ENCODE results near the gene FRMD1. TPM values are rescaled to one million over a fixed set of nuclear protein-coding genes. Genes with fewer than 3 reads are reported as not detected.

FRMD1 gene
- total and polyA plus RNA-seq, 2 donors (not counting 3 experiments of a cell fraction or from before 2014, with no cell fraction given): not detected

GRCh38 chr6:168004945-168005344 lies 74.1 kb downstream of the FRMD1 start:
- Histone ChIP-seq H3K27me3 (ENCODE audit: control insufficient read depth in 2 of 2, insufficient read depth in 2 of 2, low read length in 2 of 2) (no peaks in the 10 kb centered on the region), H3K36me3 (ENCODE audit: control insufficient read depth in 2 of 2, extremely low read depth in 1 of 2, insufficient read depth in 2 of 2, low read length in 2 of 2) (no peaks in the 10 kb centered on the region), H3K27ac (ENCODE audit: insufficient read depth, low read depth, low read length) (no peak overlapping the region), H3K4me1 (ENCODE audit: control insufficient read depth, extremely low read depth, insufficient read depth, low read length) (peaks cover 27% of the 10 kb centered on the region), H4K20me1 (replicated peaks; ENCODE audit: control insufficient read depth, extremely low read depth, insufficient read depth, low read length) (no peaks in the 10 kb centered on the region), H3K9me3 (replicated peaks; ENCODE audit: control insufficient read depth, insufficient read depth, low read length) (no peaks in the 10 kb centered on the region), H2AFZ (ENCODE audit: low read depth, low read length) (no peak overlapping the region), H3K79me2 (ENCODE audit: control insufficient read depth, insufficient read depth, low read length) (no peaks in the 10 kb centered on the region), H3K9me1 (replicated peaks; ENCODE audit: control insufficient read depth, extremely low read depth, insufficient read depth, low read length) (no peaks in the 10 kb centered on the region), H3K9ac (replicated peaks; ENCODE audit: extremely low read depth, insufficient read depth, low read length) (no peak overlapping the region), H3K4me3 (replicated peaks in 1 of 3; ENCODE audit: insufficient read depth in 1 of 3, low read depth in 1 of 3, low read length in 3 of 3) (no peak overlapping the region), H3K4me2 (ENCODE audit: insufficient read depth, low read length) (no peak overlapping the region)
- intact Hi-C loops (cut with micrococcal nuclease): no loop called here
- POLR2A ChIA-PET: no interaction called here
- CTCF ChIA-PET: no interaction called here
- DNase-seq (ENCODE audit: low read depth, low spot score) (no peak), FAIRE-seq (no peak)
- no TSS peak for BruUV-seq (replicated peaks)
- TF ChIP-seq POLR2AphosphoS5 (IDR thresholded peaks at IDR 0.05; ENCODE audit: insufficient read depth, low read depth, low read length): no peak
- dilution Hi-C loops (cut with MboI; ENCODE audit: extremely low pct_ligation_motif_present, low sequenced_read_pairs): no loop called here

- Histone ChIP-seq H3K4me2 (ENCODE audit: insufficient read depth, low read length) (no peak overlapping the region), H3K4me3 (replicated peaks in 1 of 3; ENCODE audit: insufficient read depth in 1 of 3, low read depth in 1 of 3, low read length in 3 of 3) (no peak overlapping the region), H3K9me1 (replicated peaks; ENCODE audit: control insufficient read depth, extremely low read depth, insufficient read depth, low read length) (no peaks in the 10 kb centered on the region), H3K36me3 (ENCODE audit: control insufficient read depth in 2 of 2, extremely low read depth in 1 of 2, insufficient read depth in 2 of 2, low read length in 2 of 2) (no peaks in the 10 kb centered on the region), H3K9ac (replicated peaks; ENCODE audit: extremely low read depth, insufficient read depth, low read length) (no peak overlapping the region), H4K20me1 (replicated peaks; ENCODE audit: control insufficient read depth, extremely low read depth, insufficient read depth, low read length) (no peaks in the 10 kb centered on the region), H3K27me3 (ENCODE audit: control insufficient read depth in 2 of 2, insufficient read depth in 2 of 2, low read length in 2 of 2) (no peaks in the 10 kb centered on the region), H3K79me2 (ENCODE audit: control insufficient read depth, insufficient read depth, low read length) (no peaks in the 10 kb centered on the region), H3K27ac (ENCODE audit: insufficient read depth, low read depth, low read length) (no peak overlapping the region), H3K9me3 (replicated peaks; ENCODE audit: control insufficient read depth, insufficient read depth, low read length) (no peaks in the 10 kb centered on the region), H3K4me1 (ENCODE audit: control insufficient read depth, extremely low read depth, insufficient read depth, low read length) (peaks cover 27% of the 10 kb centered on the region), H2AFZ (ENCODE audit: low read depth, low read length) (peak overlapping the region; percentile 47)
- intact Hi-C loops (cut with micrococcal nuclease): no loop called here
- peak; percentile 7 for DNase-seq (ENCODE audit: low read depth, low spot score)
- ChIA-PET CTCF (interaction anchor here (0.8 to 1.2 kb wide), 2 partner anchors 9 to 28 kb away, joined by 3 to 4 read pairs; no protein-coding TSS in a partner anchor), POLR2A (no interaction called here)
- TF ChIP-seq, protein P1, sequence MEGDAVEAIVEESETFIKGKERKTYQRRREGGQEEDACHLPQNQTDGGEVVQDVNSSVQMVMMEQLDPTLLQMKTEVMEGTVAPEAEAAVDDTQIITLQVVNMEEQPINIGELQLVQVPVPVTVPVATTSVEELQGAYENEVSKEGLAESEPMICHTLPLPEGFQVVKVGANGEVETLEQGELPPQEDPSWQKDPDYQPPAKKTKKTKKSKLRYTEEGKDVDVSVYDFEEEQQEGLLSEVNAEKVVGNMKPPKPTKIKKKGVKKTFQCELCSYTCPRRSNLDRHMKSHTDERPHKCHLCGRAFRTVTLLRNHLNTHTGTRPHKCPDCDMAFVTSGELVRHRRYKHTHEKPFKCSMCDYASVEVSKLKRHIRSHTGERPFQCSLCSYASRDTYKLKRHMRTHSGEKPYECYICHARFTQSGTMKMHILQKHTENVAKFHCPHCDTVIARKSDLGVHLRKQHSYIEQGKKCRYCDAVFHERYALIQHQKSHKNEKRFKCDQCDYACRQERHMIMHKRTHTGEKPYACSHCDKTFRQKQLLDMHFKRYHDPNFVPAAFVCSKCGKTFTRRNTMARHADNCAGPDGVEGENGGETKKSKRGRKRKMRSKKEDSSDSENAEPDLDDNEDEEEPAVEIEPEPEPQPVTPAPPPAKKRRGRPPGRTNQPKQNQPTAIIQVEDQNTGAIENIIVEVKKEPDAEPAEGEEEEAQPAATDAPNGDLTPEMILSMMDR (IDR thresholded peaks at IDR 0.05; ENCODE audit: extremely low read depth in 1 of 2, insufficient read depth in 1 of 2, low read depth in 1 of 2, low read length in 2 of 2): no peak
- TF ChIP-seq GATA2 (IDR thresholded peaks at IDR 0.05; ENCODE audit: insufficient read depth, insufficient read length, low read depth, low read length): no peak
- no peak for TF ChIP-seq POLR2A (IDR thresholded peaks at IDR 0.05; ENCODE audit: low read depth, low read length)
- no peak for TF ChIP-seq MAX (IDR thresholded peaks at IDR 0.05; ENCODE audit: insufficient read depth, insufficient read length)
- TF ChIP-seq JUN (IDR thresholded peaks at IDR 0.05; ENCODE audit: borderline replicate concordance, insufficient read depth, insufficient read length, low read depth): no peak
- TF ChIP-seq POLR2AphosphoS5 (IDR thresholded peaks at IDR 0.05; ENCODE audit: insufficient read depth, low read depth, low read length): no peak
- TF ChIP-seq MYC (IDR thresholded peaks at IDR 0.05; ENCODE audit: low read depth, low read length): no peak
- TF ChIP-seq EZH2 (IDR thresholded peaks at IDR 0.05; ENCODE audit: borderline replicate concordance, low read depth, low read length, severe bottlenecking): no peak
- TF ChIP-seq FOS (IDR thresholded peaks at IDR 0.05; ENCODE audit: borderline replicate concordance, insufficient read depth, low read length): no peak
- no peak for FAIRE-seq
- dilution Hi-C loops (cut with MboI; ENCODE audit: extremely low pct_ligation_motif_present, low sequenced_read_pairs): no loop called here
- BruUV-seq (replicated peaks): no TSS peak
Measured at GRCh38 chr6:168004023-168004422, 75.0 kb downstream of the FRMD1 start.
